HepG2 (cell line): Measurements from ENCODE around the gene ARHGAP31. TPM values are rescaled to one million over a fixed set of nuclear protein-coding genes. Genes with fewer than 3 reads are reported as not detected.

Source experiments
- DBP ChIP-seq: sonication (generic); formaldehyde crosslinking; IDR thresholded peaks from 2 replicates; pipeline ENCODE4 v1.4.0; 2020; ENCODE audit warnings: missing genetic modification reagents; ENCODE audit errors: not compliant biosample characterization
- DMAP1 ChIP-seq: IDR thresholded peaks from 2 replicates; pipeline ENCODE4 v1.6.1; 2016
- E2F5 ChIP-seq: sonication (generic); formaldehyde crosslinking; conservative IDR thresholded peaks from 2 replicates; pipeline ENCODE4 v1.4.0; 2020; ENCODE audit warnings: missing genetic modification reagents
- FLYWCH1 ChIP-seq: sonication (generic); formaldehyde crosslinking; IDR thresholded peaks from 2 replicates; pipeline ENCODE4 v1.8.1; 2023; ENCODE audit warnings: mild to moderate bottlenecking, missing genetic modification reagents
- HNF1B ChIP-seq: sonication (generic); formaldehyde crosslinking; IDR thresholded peaks from 2 replicates; pipeline ENCODE4 v1.5.1; 2020; ENCODE audit warnings: mild to moderate bottlenecking, moderate library complexity, missing genetic modification reagents
- IRF2 ChIP-seq: IDR thresholded peaks from 2 replicates; pipeline ENCODE4 v1.6.1; 2018; ENCODE audit warnings: missing genetic modification reagents, missing compliant biosample characterization
- MAZ ChIP-seq, 2 experiments: sonication (generic) in 1 of 2; formaldehyde crosslinking in 1 of 2; IDR thresholded peaks; 2 replicates each; pipeline versions ENCODE4 v1.5.0 to v1.6.1; 2012 to 2020; ENCODE audit warnings: low read depth in 2 of 2, mild to moderate bottlenecking in 2 of 2, borderline replicate concordance in 1 of 2, improper control_type of control experiment in 1 of 2, low read length in 1 of 2, missing genetic modification reagents in 1 of 2, moderate library complexity in 1 of 2
- MIER2 ChIP-seq: IDR thresholded peaks from 2 replicates; pipeline ENCODE4 v1.6.1; 2016; ENCODE audit warnings: missing biosample characterization, missing genetic modification reagents
- MYNN ChIP-seq: sonication (generic); formaldehyde crosslinking; IDR thresholded peaks from 2 replicates; pipeline ENCODE4 v1.4.0; 2020; ENCODE audit warnings: mild to moderate bottlenecking, low read depth, missing genetic modification reagents
- NFE2L2 ChIP-seq: fragments of 150-350 bp; IDR thresholded peaks from 2 replicates; pipeline ENCODE4 v1.6.1; 2014; ENCODE audit warnings: low read length
- PLRG1 ChIP-seq: fragments of 450-650 bp; conservative IDR thresholded peaks from 2 replicates; pipeline ENCODE4 v1.6.1; 2016
- SMARCE1 ChIP-seq: fragments of 450-650 bp; IDR thresholded peaks from 2 replicates; pipeline ENCODE4 v1.6.1; 2017; ENCODE audit warnings: borderline replicate concordance
- SOX13 ChIP-seq, 3 experiments: fragments of 450-650 bp in 1 of 3; sonication (generic) in 1 of 3; formaldehyde crosslinking in 1 of 3; IDR thresholded peaks in 2 of 3; conservative IDR thresholded peaks in 1 of 3; 2 replicates each; pipeline versions ENCODE4 v1.5.0 to v1.6.1; 2016 to 2020; ENCODE audit warnings: antibody characterized with exemption in 1 of 3, mild to moderate bottlenecking in 1 of 3, missing compliant biosample characterization in 1 of 3, missing genetic modification reagents in 1 of 3, moderate library complexity in 1 of 3
- THRA ChIP-seq: sonication (generic); formaldehyde crosslinking; IDR thresholded peaks from 2 replicates; pipeline ENCODE4 v1.4.0; 2020; ENCODE audit warnings: missing genetic modification reagents, borderline replicate concordance
- TIGD3 ChIP-seq: sonication (generic); formaldehyde crosslinking; IDR thresholded peaks from 2 replicates; pipeline ENCODE4 v1.5.1; 2020; ENCODE audit warnings: mild to moderate bottlenecking, missing genetic modification reagents, borderline replicate concordance
- ZBTB38 ChIP-seq: sonication (generic); formaldehyde crosslinking; IDR thresholded peaks from 2 replicates; pipeline ENCODE4 v1.5.1; 2020; ENCODE audit warnings: mild to moderate bottlenecking, missing genetic modification reagents
- ZMAT5 ChIP-seq: sonication (generic); formaldehyde crosslinking; IDR thresholded peaks from 2 replicates; pipeline ENCODE4 v1.5.0; 2020; ENCODE audit warnings: mild to moderate bottlenecking, low read depth, missing genetic modification reagents, borderline replicate concordance
- ZNF274 ChIP-seq: sonication (generic); formaldehyde crosslinking; IDR thresholded peaks from 2 replicates; pipeline ENCODE4 v1.5.1; 2020; ENCODE audit warnings: mild to moderate bottlenecking, missing genetic modification reagents
- ZNF674 ChIP-seq: sonication (generic); formaldehyde crosslinking; IDR thresholded peaks from 2 replicates; pipeline ENCODE4 v1.5.0; 2020; ENCODE audit warnings: low read depth, mild to moderate bottlenecking, missing genetic modification reagents
- ZNF891 ChIP-seq: sonication (generic); formaldehyde crosslinking; IDR thresholded peaks from 2 replicates; pipeline ENCODE4 v1.5.0; 2020; ENCODE audit warnings: mild to moderate bottlenecking, missing genetic modification reagents
- ZZZ3 ChIP-seq: sonication (generic); formaldehyde crosslinking; IDR thresholded peaks from 2 replicates; pipeline ENCODE4 v1.4.0; 2020; ENCODE audit warnings: missing genetic modification reagents, mild to moderate bottlenecking, borderline replicate concordance
- polyA plus RNA-seq, 8 experiments: library from polyadenylated mRNA; depleted of rRNA in 3 of 8; stranded (reverse) in 7 of 8; unstranded in 1 of 8; fragments of >200 nt; fragmentation: Illumina TruSeq in 4 of 8; extraction: Trizol in 4 of 8; gene quantifications; 2 replicates each; pipeline versions ENCODE4 v1.2.1 to v1.2.3, GENCODE V29; 2011 to 2016; ENCODE audit warnings: low read depth in 4 of 8, missing spikeins in 1 of 8, mixed read lengths in 1 of 8; ENCODE audit not compliant: insufficient read depth in 1 of 8
- total RNA-seq, 5 experiments: library from RNA; depleted of rRNA; stranded (reverse); fragments of >200 nt; fragmentation: Illumina TruSeq; extraction: Trizol; gene quantifications; 2 replicates each; pipeline ENCODE4 v1.2.3, GENCODE V29; 2016; ENCODE audit warnings: low read depth in 1 of 5

Gene ARHGAP31
- total and polyA plus RNA-seq, 2 of the 13 experiments (the other 11 are each of a cell fraction or from before 2014, with no cell fraction given): not detected

GRCh38 chr3:119463171-119464169, 169.3 kb downstream of the ARHGAP31 start, which contains the start of gene TMEM39A (continued):
- TF ChIP-seq ZMAT5 (CRISPR knock-in tag) (no peak), THRA (CRISPR knock-in tag) (peak; percentile 72), ZZZ3 (no peak; the same call in 1 of the 2 replicates), SMARCE1 (no peak), E2F5 (CRISPR knock-in tag) (0 out of 2 replicates have a peak, but pooled peaks have one; percentile 32), SOX13 (IDR thresholded peaks at IDR 0.05) (no peak; the same call in 1 of the 2 replicates), SOX13 (CRISPR knock-in tag; conservative IDR thresholded peaks at IDR 0.05 in 1 of 2, IDR thresholded peaks at IDR 0.05 in 1 of 2) (peak in 1 of 2 experiments; percentile 51; a peak in 2 of 4 replicates), DMAP1 (CRISPR knock-in tag) (peak; percentile 100), ZBTB38 (CRISPR knock-in tag) (peak; percentile 84), MIER2 (peak; percentile 49; the same call in 1 of the 2 replicates), IRF2 (CRISPR knock-in tag) (peak; percentile 94), MAZ (IDR thresholded peaks at IDR 0.05; ENCODE audit: borderline replicate concordance, low read depth, low read length) (peak; percentile 73), MAZ (CRISPR knock-in tag; IDR thresholded peaks at IDR 0.05; ENCODE audit: low read depth) (peak; percentile 50; the same call in 1 of the 2 replicates), PLRG1 (no peak), DBP (CRISPR knock-in tag) (no peak), NFE2L2 (no peak), ZNF674 (CRISPR knock-in tag) (0 out of 2 replicates have a peak, but pooled peaks have one; percentile 38), HNF1B (CRISPR knock-in tag) (peak; percentile 80), FLYWCH1 (no peak), TIGD3 (CRISPR knock-in tag) (no peak), MYNN (CRISPR knock-in tag) (peak; percentile 30; the same call in 1 of the 2 replicates), ZNF274 (CRISPR knock-in tag) (no peak; the same call in 1 of the 2 replicates), ZNF891 (CRISPR knock-in tag) (peak; percentile 81)
